ENCODE measurements around the gene TPMT. TPM values are rescaled to one million over a fixed set of nuclear protein-coding genes. Genes with fewer than 3 reads are reported as not detected.
A peak's percentile ranks its signal among the peaks of the same experiment; 100 is the strongest.

TPMT gene
- total RNA-seq (2016; rRNA removed; fragmentation: Illumina TruSeq; extraction: Trizol) (22.8 and 33.3 TPM in 2 replicates), polyA plus RNA-seq (2011; rRNA removed) (9.5 and 11.1 TPM in 2 replicates), polyA minus RNA-seq (2011; rRNA and poly(A)+ RNA removed; ENCODE audit: low replicate concordance) (2.2 and 4.7 TPM in 2 replicates), Bru-seq, nascent RNA (percentile 70 among the genes with signal in this experiment), BruChase-seq, experiment 1, labeled RNA remaining after a 6-hour chase (percentile 79 among the genes with signal in this experiment), BruChase-seq, experiment 2, labeled RNA remaining after a 2-hour chase (percentile 67 among the genes with signal in this experiment)
- total RNA-seq (2016; cell fraction: cytosol; rRNA removed; fragmentation: Illumina TruSeq; extraction: Trizol; ENCODE audit: low read depth), result 6.9 and 7.2 TPM in 2 replicates
- 22.5 and 34.3 TPM in 2 replicates for total RNA-seq (2016; cell fraction: insoluble cytoplasmic fraction; rRNA removed; fragmentation: Illumina TruSeq; extraction: Trizol)
- total RNA-seq (2016; cell fraction: membrane; rRNA removed; fragmentation: Illumina TruSeq; extraction: Trizol), result 16.6 and 17.8 TPM in 2 replicates
- 8.8 and 9.6 TPM in 2 replicates for total RNA-seq (2016; cell fraction: nucleus; rRNA removed; fragmentation: Illumina TruSeq; extraction: Trizol)
- 6.1 and 8.9 TPM in 2 replicates for polyA plus RNA-seq (2011; cell fraction: cytosol; rRNA removed)
- polyA plus RNA-seq (2011; cell fraction: nucleus; rRNA removed), result 1.9 and 2.4 TPM in 2 replicates
- polyA plus RNA-seq (2012), result 9.8 and 12.6 TPM in 2 replicates
- 9.7 and 11.0 TPM in 2 replicates for polyA plus RNA-seq (2016; cell fraction: cytosol; fragmentation: Illumina TruSeq; extraction: Trizol; ENCODE audit: low read depth)
- 43.3 and 51.0 TPM in 2 replicates for polyA plus RNA-seq (2016; cell fraction: insoluble cytoplasmic fraction; fragmentation: Illumina TruSeq; extraction: Trizol; ENCODE audit: low read depth)
- 18.1 and 18.9 TPM in 2 replicates for polyA plus RNA-seq (2016; cell fraction: membrane; fragmentation: Illumina TruSeq; extraction: Trizol; ENCODE audit: low read depth)
- 17.2 and 20.4 TPM in 2 replicates for polyA plus RNA-seq (2016; cell fraction: nucleus; fragmentation: Illumina TruSeq; extraction: Trizol; ENCODE audit: insufficient read depth, low read depth)
- 4.4 TPM in 2 replicates for polyA minus RNA-seq (2011; cell fraction: cytosol; rRNA and poly(A)+ RNA removed)
- 3.2 and 4.7 TPM in 2 replicates for polyA minus RNA-seq (2011; cell fraction: nucleus; rRNA and poly(A)+ RNA removed)
- long read RNA-seq, experiment 1, transcript TPMT-201 (9 exons, 3,181 nt), result major isoform, 47 of 59 reads
- long read RNA-seq, experiment 1, partial matches to known transcripts, result 3 of 59 reads
- long read RNA-seq, experiment 1, other reads (novel, unspliced or antisense), result 9 of 59 reads
- long read RNA-seq, experiment 2, transcript TPMT-201 (9 exons, 3,181 nt), result major isoform, 12 of 36 reads
- long read RNA-seq, experiment 2, partial matches to known transcripts, result 1 of 36 reads
- long read RNA-seq, experiment 2, other reads (novel, unspliced or antisense), result 23 of 36 reads

GRCh38 chr6:18154507-18155149 is at the start of gene TPMT:
TPMT (minus strand) TSS chr6:18155077; CDS start chr6:18149127, 5,950 bp downstream.
- Histone ChIP-seq H3K9me3 (ENCODE audit: low read length) (no peaks in the 10 kb centered on the region), H4K20me1 (ENCODE audit: insufficient read depth, low read length) (no peaks in the 10 kb centered on the region), H3K27me3 (ENCODE audit: control insufficient read depth in 1 of 2, insufficient read depth in 2 of 2, low read length in 2 of 2) (no peaks in the 10 kb centered on the region), H3K4me1 (ENCODE audit: insufficient read depth, low read length) (peaks cover 29% of the 10 kb centered on the region), H3K79me2 (ENCODE audit: insufficient read depth, low read length) (no peaks in the 10 kb centered on the region), H3K36me3 (replicated peaks in 1 of 2; ENCODE audit: control insufficient read depth in 1 of 2, insufficient read depth in 2 of 2, low read length in 2 of 2) (no peaks in the 10 kb centered on the region), H2AFZ (ENCODE audit: low read length) (peak within 1 kb of the TSS; percentile 90), H3K9ac (ENCODE audit: insufficient read depth, low read depth, low read length) (peak within 1 kb of the TSS; percentile 93), H3K4me2 (ENCODE audit: low read depth, low read length) (peak within 1 kb of the TSS; percentile 85), H3K27ac (ENCODE audit: extremely low read length, insufficient read depth, low read length) (peak within 1 kb of the TSS; percentile 89), H3K4me3 (replicated peaks in 1 of 3; ENCODE audit: insufficient read depth in 1 of 3, low read depth in 2 of 3, low read length in 3 of 3) (peak within 1 kb of the TSS; percentile 98 to 99 (median 99))
- BruUV-seq (replicated peaks), result TSS peak; percentile 83
- WGBS (ENCODE audit: low lambda C conversion rate), result 2% methylated on average over 28 of the region's 34 CpGs
- POLR2A ChIA-PET, result interaction anchor here (0.6 to 1.6 kb wide), 7 partner anchors 12 to 168 kb away, joined by 3 to 6 read pairs (median 3); partner anchors contain the start of genes KIF13A and NHLRC1
- FAIRE-seq (no peak), ATAC-seq (peak; percentile 78), DNase-seq (ENCODE audit: low spot score) (no peak)
- intact Hi-C loops (cut with micrococcal nuclease; ENCODE audit: unreplicated experiment), result loop anchor here (2.0 to 10.0 kb wide), 7 partner anchors 32 to 450 kb away; partner anchors contain the start of genes DEK, KIF13A, NHLRC1 and NUP153
- CTCF ChIA-PET (ENCODE audit: low intra/inter-chr PET ratio, low total read pairs), result no interaction called here
- in situ Hi-C loops (cut with HindIII; ENCODE audit: extremely low pct_ligation_motif_present, low pct_unique_long_range_greater_than_20kb), result no loop called here
- TF ChIP-seq KLF16 (CRISPR knock-in tag; IDR thresholded peaks at IDR 0.05), result peak in 1 of 2 experiments; percentile 29; a peak in 2 of 4 replicates
- peak; percentile 44; the same call in 1 of the 2 replicates for TF ChIP-seq KAT7 (CRISPR knock-in tag; IDR thresholded peaks at IDR 0.05; ENCODE audit: borderline replicate concordance)
- TF ChIP-seq TRIM24 (CRISPR knock-in tag; IDR thresholded peaks at IDR 0.05), result no peak
- no peak for TF ChIP-seq ATF5 (CRISPR knock-in tag; IDR thresholded peaks at IDR 0.05; ENCODE audit: low read depth)
- TF ChIP-seq HMG20A (CRISPR knock-in tag; IDR thresholded peaks at IDR 0.05; ENCODE audit: borderline replicate concordance), result 0 out of 2 replicates have a peak, but pooled peaks have one; percentile 14
- TF ChIP-seq CAMTA2 (CRISPR knock-in tag; IDR thresholded peaks at IDR 0.05; ENCODE audit: borderline replicate concordance), result peak; percentile 10; the same call in 1 of the 2 replicates
- TF ChIP-seq NFE2L1 (CRISPR knock-in tag; IDR thresholded peaks at IDR 0.05; ENCODE audit: borderline replicate concordance), result no peak
- TF ChIP-seq ZNF513 (CRISPR knock-in tag; conservative IDR thresholded peaks at IDR 0.05), result no peak
- TF ChIP-seq TFDP1 (CRISPR knock-in tag; IDR thresholded peaks at IDR 0.05; ENCODE audit: borderline replicate concordance), result no peak
- TF ChIP-seq ZNF230 (CRISPR knock-in tag; IDR thresholded peaks at IDR 0.05), result no peak
- TF ChIP-seq ZNF414 (CRISPR knock-in tag; IDR thresholded peaks at IDR 0.05), result peak; percentile 50; the same call in 1 of the 2 replicates
- no peak for TF ChIP-seq HOXA7 (CRISPR knock-in tag; IDR thresholded peaks at IDR 0.05)

Measured in HepG2 (cell line).